SU-DHL-6 (cell line): ENCODE measurements around the gene ATOH8.

Experiments
- EZH2phosphoT487 ChIP-seq: fragments of 200-600 bp; sonication (generic), shearing (Covaris generic); conservative IDR thresholded peaks from 2 replicates; pipeline ENCODE4 v1.6.1; 2018; ENCODE audit warnings: mild to moderate bottlenecking, antibody characterized with exemption, low read length, moderate library complexity, mixed read lengths
- TF ChIP-seq, protein P1 (sequence below): fragments of 200-600 bp; sonication (generic); IDR thresholded peaks from one replicate; pipeline ENCODE4 v1.5.1; 2017; ENCODE audit warnings: antibody characterized with exemption, mild to moderate bottlenecking, low read length, moderate library complexity; ENCODE audit not compliant: insufficient read depth, poor library complexity, severe bottlenecking

DNA sequence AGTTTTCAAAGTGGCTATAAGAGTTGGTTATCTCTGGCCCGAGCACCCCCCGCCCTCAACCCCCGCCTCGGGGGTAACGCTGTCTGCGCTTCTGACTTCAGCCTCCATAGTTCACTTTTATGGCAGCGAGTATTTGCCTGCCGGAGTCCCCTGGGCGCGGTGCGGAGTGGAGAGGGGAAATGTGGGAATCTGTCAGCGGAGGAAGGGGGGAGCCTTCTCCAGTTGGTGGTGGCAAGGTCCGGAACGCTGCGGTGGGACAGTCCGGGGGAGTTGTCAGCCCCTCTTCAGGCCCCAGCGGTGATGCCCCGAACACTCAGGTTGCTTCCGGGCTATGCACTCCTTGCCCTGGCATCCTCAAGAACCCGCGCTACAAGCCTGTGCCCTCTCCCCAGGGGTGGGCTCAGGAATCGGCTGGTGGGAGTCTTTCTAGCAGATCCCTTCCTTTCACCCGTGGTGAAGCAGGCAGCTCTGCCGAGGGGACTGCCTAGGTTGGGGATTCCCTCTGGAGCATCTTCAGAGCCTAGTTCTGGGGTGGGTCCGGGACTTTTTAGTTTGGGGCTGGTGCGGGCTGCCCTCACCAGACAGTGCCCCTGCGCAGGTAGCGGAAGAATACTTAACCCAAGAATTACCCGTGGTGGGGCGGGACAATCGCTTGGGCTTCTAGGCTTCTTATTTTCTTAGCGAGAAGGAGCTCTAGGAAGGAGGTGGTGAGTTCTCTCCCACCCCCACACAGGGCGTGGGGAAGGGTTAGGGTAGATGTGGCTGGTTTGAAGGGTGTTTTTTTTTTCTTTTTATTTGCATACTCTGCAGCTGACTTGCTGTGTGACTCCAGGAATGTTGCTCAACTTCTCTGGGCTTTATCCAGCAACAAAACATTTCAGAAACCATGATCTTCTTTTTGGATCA lies 1.6 kb downstream of the ATOH8 start:
- TF ChIP-seq, protein P1, sequence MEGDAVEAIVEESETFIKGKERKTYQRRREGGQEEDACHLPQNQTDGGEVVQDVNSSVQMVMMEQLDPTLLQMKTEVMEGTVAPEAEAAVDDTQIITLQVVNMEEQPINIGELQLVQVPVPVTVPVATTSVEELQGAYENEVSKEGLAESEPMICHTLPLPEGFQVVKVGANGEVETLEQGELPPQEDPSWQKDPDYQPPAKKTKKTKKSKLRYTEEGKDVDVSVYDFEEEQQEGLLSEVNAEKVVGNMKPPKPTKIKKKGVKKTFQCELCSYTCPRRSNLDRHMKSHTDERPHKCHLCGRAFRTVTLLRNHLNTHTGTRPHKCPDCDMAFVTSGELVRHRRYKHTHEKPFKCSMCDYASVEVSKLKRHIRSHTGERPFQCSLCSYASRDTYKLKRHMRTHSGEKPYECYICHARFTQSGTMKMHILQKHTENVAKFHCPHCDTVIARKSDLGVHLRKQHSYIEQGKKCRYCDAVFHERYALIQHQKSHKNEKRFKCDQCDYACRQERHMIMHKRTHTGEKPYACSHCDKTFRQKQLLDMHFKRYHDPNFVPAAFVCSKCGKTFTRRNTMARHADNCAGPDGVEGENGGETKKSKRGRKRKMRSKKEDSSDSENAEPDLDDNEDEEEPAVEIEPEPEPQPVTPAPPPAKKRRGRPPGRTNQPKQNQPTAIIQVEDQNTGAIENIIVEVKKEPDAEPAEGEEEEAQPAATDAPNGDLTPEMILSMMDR = no peak
- TF ChIP-seq EZH2phosphoT487 = no peak
